H1 (cell line): ENCODE data around the gene DYNC1I1. TPM values are rescaled to one million over a fixed set of nuclear protein-coding genes. Genes with fewer than 3 reads are reported as not detected.
A peak's percentile ranks its signal among the peaks of the same experiment; 100 is the strongest.

Source experiments
- ASH2L ChIP-seq: fragments of 200-600, 300-600 bp; sonication (generic); IDR thresholded peaks from one replicate; pipeline ENCODE4 v1.7.1; 2017; ENCODE audit warnings: low read length
- CBX5 ChIP-seq: fragments of 300-800, 300-1000 bp; sonication (generic); IDR thresholded peaks from 2 replicates; pipeline ENCODE4 v1.7.1; 2016; ENCODE audit warnings: antibody characterized with exemption, low read length, low read depth
- CHD1 ChIP-seq: IDR thresholded peaks from 2 replicates; pipeline ENCODE4 v1.6.1; 2012; ENCODE audit warnings: low read depth, low read length, improper control_type of control experiment
- CHD2 ChIP-seq: IDR thresholded peaks from 2 replicates; pipeline ENCODE4 v1.6.1; 2012; ENCODE audit warnings: low read length, improper control_type of control experiment
- EZH2 ChIP-seq: fragments of 200-600 bp; sonication (generic); IDR thresholded peaks from 2 replicates; pipeline ENCODE4 v1.7.1; 2012; ENCODE audit warnings: low read depth, mild to moderate bottlenecking, moderate library complexity, low read length, inconsistent platforms; ENCODE audit not compliant: severe bottlenecking
- FOSL1 ChIP-seq: IDR thresholded peaks from 2 replicates; pipeline ENCODE4 v1.6.1; 2011; ENCODE audit warnings: mild to moderate bottlenecking, low read depth, low read length, moderate library complexity; ENCODE audit not compliant: insufficient read depth
- GTF2F1 ChIP-seq: IDR thresholded peaks from 2 replicates; pipeline ENCODE4 v1.6.1; 2012; ENCODE audit warnings: low read depth, low read length, improper control_type of control experiment, borderline replicate concordance
- HDAC2 ChIP-seq, 2 experiments: fragments of 300-600 bp in 1 of 2; sonication (generic) in 1 of 2; IDR thresholded peaks; 2 replicates each; pipeline ENCODE4 v1.6.1; 2011 to 2012; ENCODE audit warnings: low read depth in 2 of 2, low read length in 2 of 2, mild to moderate bottlenecking in 2 of 2, moderate library complexity in 2 of 2, borderline replicate concordance in 1 of 2, inconsistent platforms in 1 of 2
- JUND ChIP-seq: IDR thresholded peaks from 2 replicates; pipeline ENCODE4 v1.6.1; 2011; ENCODE audit warnings: mild to moderate bottlenecking, improper control_type of control experiment, low read length
- PHF8 ChIP-seq: fragments of 200-600 bp; sonication (generic); conservative IDR thresholded peaks from 2 replicates; pipeline ENCODE4 v1.7.1; 2012; ENCODE audit warnings: low read depth, mild to moderate bottlenecking, inconsistent platforms, low read length, moderate library complexity
- POLR2AphosphoS5 ChIP-seq: IDR thresholded peaks from 2 replicates; pipeline ENCODE4 v1.6.1; 2011; ENCODE audit warnings: low read depth, low read length
- SAP30 ChIP-seq: fragments of 300-600 bp; sonication (generic); IDR thresholded peaks from 2 replicates; pipeline ENCODE4 v1.7.1; 2012; ENCODE audit warnings: low read length, moderate library complexity, mild to moderate bottlenecking, inconsistent platforms; ENCODE audit not compliant: insufficient read depth, insufficient replicate concordance
- SIN3A ChIP-seq, 2 experiments: IDR thresholded peaks in 1 of 2; conservative IDR thresholded peaks in 1 of 2; 2 replicates each; pipeline ENCODE4 v1.6.1; 2011 to 2012; ENCODE audit warnings: low read length in 2 of 2, improper control_type of control experiment in 1 of 2, low read depth in 1 of 2, mild to moderate bottlenecking in 1 of 2
- TBP ChIP-seq: IDR thresholded peaks from 2 replicates; pipeline ENCODE4 v1.6.1; 2011; ENCODE audit warnings: low read depth, low read length, improper control_type of control experiment
- TEAD4 ChIP-seq: IDR thresholded peaks from 2 replicates; pipeline ENCODE4 v1.6.1; 2012; ENCODE audit warnings: low read depth, low read length, inconsistent platforms, mixed read lengths
- polyA plus RNA-seq, 7 experiments: library from polyadenylated mRNA; depleted of rRNA in 3 of 7; stranded (reverse) in 5 of 7; unstranded in 2 of 7; fragments of >200 nt in 5 of 7; fragments of 200-250 nt in 2 of 7; gene quantifications; 1 replicate in 5 of 7; 2 replicates in 1 of 7; 4 replicates in 1 of 7; pipeline versions ENCODE4 v1.2.1 to v1.2.3, GENCODE V29; 2011 to 2013; ENCODE audit warnings: missing spikeins in 2 of 7, mixed read lengths in 2 of 7
- total RNA-seq: library from RNA; stranded (reverse); fragmentation: NEBNext Ultra II Directional; extraction: Animal tissue kit (Norgen Biotek cat#: 25700); gene quantifications from 2 replicates; pipeline ENCODE4 v1.2.1, GENCODE V29; 2021

Gene DYNC1I1
- total and polyA plus RNA-seq, 2 of the 8 experiments (the other 6 are each of a cell fraction or from before 2014, with no cell fraction given): 0.45 to 0.58 TPM

- TF ChIP-seq FOSL1 (no peak), PHF8 (no peak), SAP30 (no peak), JUND (no peak), HDAC2 (IDR thresholded peaks at IDR 0.05; ENCODE audit: borderline replicate concordance in 1 of 2, low read depth in 2 of 2, low read length in 2 of 2) (0 out of 4 replicates have a peak, but pooled peaks of 1 of the 2 experiments have one; percentile 41), SIN3A (conservative IDR thresholded peaks at IDR 0.05 in 1 of 2, IDR thresholded peaks at IDR 0.05 in 1 of 2; ENCODE audit: low read depth in 1 of 2, low read length in 2 of 2) (peak; percentile 76 to 85; a peak in 2 of 4 replicates), ASH2L (no peak), TEAD4 (no peak), CBX5 (no peak), EZH2 (no peak), POLR2AphosphoS5 (no peak), TBP (no peak), GTF2F1 (no peak), CHD1 (no peak), CHD2 (no peak)
These were observed at the start of gene DYNC1I1 (continued) for GRCh38 chr7:95772298-95772770.
